Lower leg skin (tissue), 3 donors: ENCODE data around the gene FAIM2.

Experiments used
- CTCF ChIP-seq, 3 donors: fragments of 450-650 bp; IDR thresholded peaks; one replicate each; pipeline ENCODE4 v1.5.1; 2016; ENCODE audit warnings: antibody characterized with exemption in 3 of 3, mild to moderate bottlenecking in 3 of 3, moderate library complexity in 2 of 3
- POLR2A ChIP-seq, 2 donors: fragments of 450-650 bp; IDR thresholded peaks; one replicate each; pipeline ENCODE4 v1.6.1; 2016 to 2017; ENCODE audit warnings: antibody characterized with exemption in 2 of 2, mild to moderate bottlenecking in 1 of 2, moderate library complexity in 1 of 2

GRCh38 chr12:49882851-49883464 is 20.7 kb downstream of the FAIM2 start:
- TF ChIP-seq CTCF (IDR thresholded peaks at IDR 0.05) = no peak
- TF ChIP-seq POLR2A (IDR thresholded peaks at IDR 0.05) = no peak
